Thyroid gland (tissue), 4 donors: ENCODE measurements around the gene GRID2IP. TPM values are rescaled to one million over a fixed set of nuclear protein-coding genes. Genes with fewer than 3 reads are reported as not detected.
"Not testable (repeated sequence)": the region's sequence is repeated elsewhere in the genome, so short reads cannot be mapped to it uniquely, and the experiment has no call there.

ENCODE experiments used
- DNase-seq, 2 donors: peaks; one replicate each; pipeline ENCODE4 v3.0.0-alpha.2; 2019
- H3K27ac ChIP-seq, 3 donors: fragments of 200-600 bp; sonication (generic); 1 replicate in 2 of 3; 2 replicates in 1 of 3; pipeline ENCODE4 v1.5.1; 2016 to 2019; ENCODE audit warnings: mild to moderate bottlenecking in 1 of 3, moderate library complexity in 1 of 3
- H3K27me3 ChIP-seq: fragments of 200-600 bp; sonication (generic); one replicate; pipeline ENCODE4 v1.5.1; 2019
- H3K36me3 ChIP-seq, 2 donors: fragments of 200-600 bp; sonication (generic); one replicate each; pipeline ENCODE4 v1.5.1; 2016 to 2019
- H3K4me1 ChIP-seq, 2 donors: fragments of 200-600 bp; sonication (generic); one replicate each; pipeline ENCODE4 v1.5.1; 2017 to 2019
- H3K4me3 ChIP-seq, 3 donors: fragments of 200-600 bp; sonication (generic); replicated peaks in 1 of 3; 1 replicate in 2 of 3; 2 replicates in 1 of 3; pipeline ENCODE4 v1.5.1; 2016; ENCODE audit warnings: mild to moderate bottlenecking in 1 of 3
- H3K9me3 ChIP-seq: fragments of 200-600 bp; sonication (generic); one replicate; pipeline ENCODE4 v1.5.1; 2017
- POLR2A ChIP-seq, 2 donors: fragments of 450-650 bp; IDR thresholded peaks; one replicate each; pipeline ENCODE4 v1.6.1; 2017; ENCODE audit warnings: antibody characterized with exemption in 2 of 2, mild to moderate bottlenecking in 2 of 2, moderate library complexity in 1 of 2
- WGBS, 2 donors: methylation state at CpG; one replicate each; pipeline ENCODE4 v1.1.5; 2017; 5-methylcytosine and 5-hydroxymethylcytosine counted together
- intact Hi-C: fragments of 100-400 bp; cut with DNase I; formaldehyde crosslinking; loops from one replicate; pipeline ENCODE4 v1.15.1; 2023
- total RNA-seq, 4 donors: library from RNA; depleted of rRNA; stranded (reverse); fragments of >200 nt; gene quantifications; one replicate each; pipeline ENCODE4 v1.2.3, GENCODE V29; 2016
- TF ChIP-seq, protein P1 (sequence below), 6 experiments: fragments of 200-600 bp in 3 of 6; fragments of 450-650 bp in 3 of 6; sonication (generic) in 3 of 6; IDR thresholded peaks; one replicate each; pipeline ENCODE4 v1.5.1; 2016 to 2019; ENCODE audit warnings: antibody characterized with exemption in 6 of 6, mild to moderate bottlenecking in 2 of 6, inconsistent platforms in 1 of 6, moderate library complexity in 1 of 6

GRID2IP gene
- total RNA-seq, 4 donors from 2014 or later, result 0.13 to 0.67 (median 0.40) TPM

- no peak for DNase-seq
Observed at GRCh38 chr7:6475433-6476186, 75.7 kb downstream of the GRID2IP start.

DNA sequence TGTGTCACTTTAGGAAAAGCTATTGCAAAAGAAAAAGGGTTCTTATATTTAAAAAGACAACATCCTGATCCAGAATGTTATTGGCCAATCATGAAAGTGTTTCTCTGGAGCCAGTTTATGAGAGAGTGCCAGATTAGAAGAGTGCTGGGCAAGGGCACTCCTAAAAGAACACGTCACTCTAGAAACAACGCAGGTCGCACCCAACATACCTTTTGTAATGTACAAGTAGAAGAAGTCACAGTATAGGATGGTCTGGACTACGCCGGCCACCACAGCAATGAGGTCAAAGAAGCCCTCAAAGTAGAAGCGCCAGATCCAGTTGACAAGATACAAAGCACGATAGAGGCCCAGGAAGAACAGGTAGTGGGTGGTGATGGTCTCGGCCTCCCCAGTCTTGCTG is 85.4 kb downstream of the GRID2IP start:
- H3K4me3 ChIP-seq, result no peak overlapping the region
- intact Hi-C loops, result no loop called here
- DNase-seq, result no peak
- WGBS, 2 donors, result 93% methylated on average over 8 of the region's 8 CpGs
- TF ChIP-seq, protein P1, sequence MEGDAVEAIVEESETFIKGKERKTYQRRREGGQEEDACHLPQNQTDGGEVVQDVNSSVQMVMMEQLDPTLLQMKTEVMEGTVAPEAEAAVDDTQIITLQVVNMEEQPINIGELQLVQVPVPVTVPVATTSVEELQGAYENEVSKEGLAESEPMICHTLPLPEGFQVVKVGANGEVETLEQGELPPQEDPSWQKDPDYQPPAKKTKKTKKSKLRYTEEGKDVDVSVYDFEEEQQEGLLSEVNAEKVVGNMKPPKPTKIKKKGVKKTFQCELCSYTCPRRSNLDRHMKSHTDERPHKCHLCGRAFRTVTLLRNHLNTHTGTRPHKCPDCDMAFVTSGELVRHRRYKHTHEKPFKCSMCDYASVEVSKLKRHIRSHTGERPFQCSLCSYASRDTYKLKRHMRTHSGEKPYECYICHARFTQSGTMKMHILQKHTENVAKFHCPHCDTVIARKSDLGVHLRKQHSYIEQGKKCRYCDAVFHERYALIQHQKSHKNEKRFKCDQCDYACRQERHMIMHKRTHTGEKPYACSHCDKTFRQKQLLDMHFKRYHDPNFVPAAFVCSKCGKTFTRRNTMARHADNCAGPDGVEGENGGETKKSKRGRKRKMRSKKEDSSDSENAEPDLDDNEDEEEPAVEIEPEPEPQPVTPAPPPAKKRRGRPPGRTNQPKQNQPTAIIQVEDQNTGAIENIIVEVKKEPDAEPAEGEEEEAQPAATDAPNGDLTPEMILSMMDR (IDR thresholded peaks at IDR 0.05), result no peak
- TF ChIP-seq POLR2A (IDR thresholded peaks at IDR 0.05), result no peak
- H3K9me3 ChIP-seq, result no peaks in the 10 kb centered on the region
- no peaks in the 10 kb centered on the region for H3K4me1 ChIP-seq
- no peak overlapping the region for H3K27ac ChIP-seq
- no peaks in the 10 kb centered on the region for H3K27me3 ChIP-seq
- H3K36me3 ChIP-seq, result peaks cover 55 to 74% of the 10 kb centered on the region in 2 donors

More at GRCh38 chr7:6475433-6476186, 75.7 kb downstream of the GRID2IP start:
- 91 to 92% methylated on average over 3 of the region's 3 CpGs for WGBS, 2 donors
- no peak overlapping the region for H3K27ac ChIP-seq
- peaks cover 14 to 15% of the 10 kb centered on the region in 2 donors for H3K36me3 ChIP-seq
- TF ChIP-seq POLR2A (IDR thresholded peaks at IDR 0.05), result no peak
- TF ChIP-seq, protein P1 (IDR thresholded peaks at IDR 0.05), result no peak
- intact Hi-C loops, result no loop called here
- no peaks in the 10 kb centered on the region for H3K27me3 ChIP-seq
- no peak overlapping the region for H3K4me3 ChIP-seq
- peaks cover 47 to 48% of the 10 kb centered on the region in 2 donors for H3K4me1 ChIP-seq
- H3K9me3 ChIP-seq, result no peaks in the 10 kb centered on the region

GRCh38 chr7:6463609-6464008 is 87.7 kb downstream of the GRID2IP start:
- H3K27ac ChIP-seq, H3K9me3 ChIP-seq, intact Hi-C loops, DNase-seq, H3K4me1 ChIP-seq, H3K4me3 ChIP-seq, H3K27me3 ChIP-seq: not testable (repeated sequence)
- H3K36me3 ChIP-seq, result peaks cover 40 to 55% of the 10 kb centered on the region in 2 donors
- WGBS, 2 donors, result 87 to 90% methylated on average over 4 to 5 of the region's 5 CpGs

GRCh38 chr7:6461946-6462550 is 89.2 kb downstream of the GRID2IP start:
- DNase-seq, result no peak
- intact Hi-C loops, result no loop called here
- Histone ChIP-seq H3K27me3 (no peaks in the 10 kb centered on the region), H3K4me1 (no peaks in the 10 kb centered on the region), H3K36me3 (peaks cover 36 to 41% of the 10 kb centered on the region in 2 donors), H3K9me3 (no peaks in the 10 kb centered on the region), H3K4me3 (no peak overlapping the region), H3K27ac (no peak overlapping the region)
- no peak for TF ChIP-seq POLR2A (IDR thresholded peaks at IDR 0.05)
- TF ChIP-seq, protein P1 (IDR thresholded peaks at IDR 0.05), result no peak
- 80 to 85% methylated on average over 4 of the region's 4 CpGs for WGBS, 2 donors

GRCh38 chr7:6460990-6461584 is 90.2 kb downstream of the GRID2IP start:
- TF ChIP-seq POLR2A (IDR thresholded peaks at IDR 0.05), result no peak
- TF ChIP-seq, protein P1 (IDR thresholded peaks at IDR 0.05), result no peak
- 92 to 94% methylated on average over 11 of the region's 11 CpGs for WGBS, 2 donors
- Histone ChIP-seq H3K9me3 (no peaks in the 10 kb centered on the region), H3K4me1 (no peaks in the 10 kb centered on the region), H3K36me3 (peaks cover 29 to 32% of the 10 kb centered on the region in 2 donors), H3K27me3 (no peaks in the 10 kb centered on the region), H3K4me3 (no peak overlapping the region), H3K27ac (no peak overlapping the region)
- DNase-seq, result no peak
- intact Hi-C loops, result no loop called here
